PFSK-1 (cell line): ENCODE measurements around the gene PTRH1.

ENCODE experiments used
- FOXP2 ChIP-seq: optimal IDR thresholded peaks from 2 replicates; pipeline ENCODE3; 2011; ENCODE audit warnings: borderline replicate concordance, control low read depth, inconsistent platforms; ENCODE audit not compliant: insufficient read depth; ENCODE audit errors: extremely low read length, extremely low read depth
- POLR2AphosphoS5 ChIP-seq: IDR thresholded peaks from 2 replicates; pipeline ENCODE4 v1.6.1; 2012; ENCODE audit warnings: low read depth, mild to moderate bottlenecking, control low read depth, low read length, moderate library complexity
- SIN3A ChIP-seq: IDR thresholded peaks from 2 replicates; pipeline ENCODE4 v1.6.1; 2012; ENCODE audit warnings: mild to moderate bottlenecking, low read length, moderate library complexity, borderline replicate concordance; ENCODE audit not compliant: insufficient read depth
- TAF1 ChIP-seq: IDR thresholded peaks from 2 replicates; pipeline ENCODE4 v1.6.1; 2012; ENCODE audit warnings: low read length, control low read depth, borderline replicate concordance; ENCODE audit not compliant: insufficient read depth
- TF ChIP-seq, protein P1 (sequence below), 2 experiments: IDR thresholded peaks; 2 replicates each; pipeline versions ENCODE4 v1.6.1 to v1.8.0; 2011 to 2012; ENCODE audit warnings: low read depth in 2 of 2, low read length in 2 of 2, control low read depth in 1 of 2, inconsistent platforms in 1 of 2, mild to moderate bottlenecking in 1 of 2, moderate library complexity in 1 of 2; ENCODE audit not compliant: insufficient read depth in 1 of 2

DNA sequence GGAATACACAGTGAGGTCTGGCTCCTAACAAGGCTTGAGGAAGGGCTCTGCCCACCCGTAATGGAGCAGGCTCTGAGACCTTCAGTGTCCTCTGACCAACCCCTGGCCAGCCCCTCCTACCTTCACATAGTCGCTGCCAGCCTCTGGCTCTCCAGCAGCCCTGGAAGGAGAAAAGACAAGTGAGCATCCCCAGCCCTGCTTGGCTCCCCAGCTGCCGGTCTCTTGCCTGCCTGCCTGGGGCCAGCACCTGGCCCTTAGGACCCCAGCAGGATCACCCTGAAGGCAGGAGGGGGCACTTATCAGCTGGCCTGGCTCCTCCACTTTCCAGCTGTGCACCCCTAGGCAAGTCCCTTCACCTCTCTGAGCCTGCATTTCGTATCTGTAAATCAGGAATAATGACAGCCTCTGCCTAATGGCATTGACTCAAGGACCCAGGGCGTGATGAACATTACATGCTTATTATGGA is 46.1 kb upstream of the PTRH1 start:
- TF ChIP-seq SIN3A (no peak), POLR2AphosphoS5 (no peak), TAF1 (no peak), FOXP2 (no peak)
- TF ChIP-seq, protein P1, sequence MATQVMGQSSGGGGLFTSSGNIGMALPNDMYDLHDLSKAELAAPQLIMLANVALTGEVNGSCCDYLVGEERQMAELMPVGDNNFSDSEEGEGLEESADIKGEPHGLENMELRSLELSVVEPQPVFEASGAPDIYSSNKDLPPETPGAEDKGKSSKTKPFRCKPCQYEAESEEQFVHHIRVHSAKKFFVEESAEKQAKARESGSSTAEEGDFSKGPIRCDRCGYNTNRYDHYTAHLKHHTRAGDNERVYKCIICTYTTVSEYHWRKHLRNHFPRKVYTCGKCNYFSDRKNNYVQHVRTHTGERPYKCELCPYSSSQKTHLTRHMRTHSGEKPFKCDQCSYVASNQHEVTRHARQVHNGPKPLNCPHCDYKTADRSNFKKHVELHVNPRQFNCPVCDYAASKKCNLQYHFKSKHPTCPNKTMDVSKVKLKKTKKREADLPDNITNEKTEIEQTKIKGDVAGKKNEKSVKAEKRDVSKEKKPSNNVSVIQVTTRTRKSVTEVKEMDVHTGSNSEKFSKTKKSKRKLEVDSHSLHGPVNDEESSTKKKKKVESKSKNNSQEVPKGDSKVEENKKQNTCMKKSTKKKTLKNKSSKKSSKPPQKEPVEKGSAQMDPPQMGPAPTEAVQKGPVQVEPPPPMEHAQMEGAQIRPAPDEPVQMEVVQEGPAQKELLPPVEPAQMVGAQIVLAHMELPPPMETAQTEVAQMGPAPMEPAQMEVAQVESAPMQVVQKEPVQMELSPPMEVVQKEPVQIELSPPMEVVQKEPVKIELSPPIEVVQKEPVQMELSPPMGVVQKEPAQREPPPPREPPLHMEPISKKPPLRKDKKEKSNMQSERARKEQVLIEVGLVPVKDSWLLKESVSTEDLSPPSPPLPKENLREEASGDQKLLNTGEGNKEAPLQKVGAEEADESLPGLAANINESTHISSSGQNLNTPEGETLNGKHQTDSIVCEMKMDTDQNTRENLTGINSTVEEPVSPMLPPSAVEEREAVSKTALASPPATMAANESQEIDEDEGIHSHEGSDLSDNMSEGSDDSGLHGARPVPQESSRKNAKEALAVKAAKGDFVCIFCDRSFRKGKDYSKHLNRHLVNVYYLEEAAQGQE (IDR thresholded peaks at IDR 0.05; ENCODE audit: insufficient read depth in 1 of 2, low read depth in 2 of 2, low read length in 2 of 2) = no peak
